Left ventricle myocardium superior (tissue), 1 donor: ENCODE measurements around the gene AFF3. TPM values are rescaled to one million over a fixed set of nuclear protein-coding genes. Genes with fewer than 3 reads are reported as not detected.

Experiments used
- ATAC-seq: fragments of 200-7000 bp; cut with Tn5 transposase; one replicate; pipeline ENCODE4 v1.9.1; 2020; ENCODE audit warnings: mild to moderate bottlenecking, moderate library complexity
- DNase-seq: peaks from one replicate; pipeline ENCODE4 v3.0.0-alpha.2; 2020
- intact Hi-C: fragments of 100-400 bp; cut with micrococcal nuclease; formaldehyde crosslinking; loops from one replicate; pipeline ENCODE4 v1.11.0; 2022
- total RNA-seq: library from RNA; stranded (reverse); fragmentation: NEBNext Ultra II Directional; extraction: Animal tissue kit (Norgen Biotek cat#: 25700); gene quantifications from one replicate; pipeline ENCODE4 v1.2.1, GENCODE V29; 2021
- donor health status: DM: no; HTN: yes; CAD: no; lungs with severe emphysema.

AFF3 gene
- total RNA-seq, 1 donor from 2014 or later = 10.0 TPM

- ATAC-seq (no peak), DNase-seq (no peak)
- intact Hi-C loops = no loop called here
Measured at GRCh38 chr2:99880964-99881294, 261.5 kb downstream of the AFF3 start.

- ATAC-seq = no peak
- intact Hi-C loops = no loop called here
- no peak for DNase-seq
Measured at GRCh38 chr2:99880148-99880963, 262.0 kb downstream of the AFF3 start.

GRCh38 chr2:99879481-99879880 lies 262.9 kb downstream of the AFF3 start:
- DNase-seq (no peak), ATAC-seq (no peak)
- intact Hi-C loops = no loop called here

GRCh38 chr2:99878581-99879350 lies 263.6 kb downstream of the AFF3 start:
- ATAC-seq = no peak
- no peak for DNase-seq
- intact Hi-C loops = no loop called here

DNA sequence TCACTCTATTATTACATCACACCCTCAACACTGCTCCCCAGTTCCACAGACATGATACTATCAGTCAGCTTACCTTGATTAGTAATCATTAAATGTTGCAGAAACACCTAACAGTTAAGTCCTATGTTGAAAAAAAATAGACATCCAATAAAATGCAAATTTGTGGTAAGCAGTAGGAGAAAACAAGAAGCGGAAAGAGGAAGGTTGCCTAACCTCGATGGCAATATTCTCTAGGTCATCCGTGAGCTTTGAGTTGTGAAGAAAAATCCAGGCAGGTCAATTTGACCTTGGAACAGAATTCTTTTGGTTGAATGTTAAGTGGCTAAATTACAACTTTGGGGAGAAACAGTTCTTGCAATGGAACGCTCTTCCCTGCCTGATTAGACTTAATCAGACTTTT lies 264.4 kb downstream of the AFF3 start:
- intact Hi-C loops = no loop called here

DNA sequence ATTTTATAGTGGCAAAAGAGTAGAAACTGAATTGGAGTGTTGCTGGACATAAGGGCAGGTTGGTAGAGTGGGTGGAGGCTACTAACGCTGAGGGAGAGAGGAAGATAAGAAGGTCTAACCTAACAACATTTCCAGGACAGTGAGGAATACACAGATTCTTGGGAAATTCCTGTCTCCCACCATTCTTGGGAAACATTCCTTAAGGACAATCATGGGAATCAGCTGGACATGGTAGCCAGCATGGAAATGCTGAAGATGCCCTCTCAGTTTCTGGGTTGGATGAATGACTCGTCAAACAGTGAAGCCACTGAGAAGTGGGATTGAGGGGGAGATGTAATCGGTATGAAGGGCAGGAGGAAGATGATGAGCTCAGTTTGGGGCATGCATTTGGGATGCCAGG lies 265.4 kb downstream of the AFF3 start:
- DNase-seq (no peak), ATAC-seq (no peak)
- intact Hi-C loops = no loop called here

More for the DNA sequence above, 264.4 kb downstream of the AFF3 start:
- DNase-seq = no peak
- no peak for ATAC-seq

- intact Hi-C loops = no loop called here
- DNase-seq = no peak
- no peak for ATAC-seq
Measured at GRCh38 chr2:99875627-99876201, 266.7 kb downstream of the AFF3 start.

DNA sequence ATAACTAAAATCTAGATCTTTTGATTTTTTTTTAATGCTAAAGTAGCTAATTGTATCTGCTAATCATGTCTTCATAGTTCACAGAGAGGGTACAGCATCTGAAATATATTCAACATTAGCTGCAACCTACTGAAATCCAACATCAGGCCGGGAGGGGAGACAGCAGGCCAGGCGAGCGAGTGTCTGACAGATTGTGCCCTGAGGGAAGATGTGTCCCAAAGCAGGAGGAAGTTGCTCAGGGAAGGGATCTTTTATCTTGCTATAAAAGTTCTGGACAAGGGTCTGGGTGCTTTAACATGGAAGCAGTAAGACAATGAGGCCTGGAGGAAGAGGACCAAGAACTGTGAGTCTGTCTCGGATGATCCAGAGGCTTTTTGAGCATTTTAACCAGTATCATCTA lies 274.1 kb downstream of the AFF3 start:
- no peak for ATAC-seq
- DNase-seq = no peak
- intact Hi-C loops = no loop called here

DNA sequence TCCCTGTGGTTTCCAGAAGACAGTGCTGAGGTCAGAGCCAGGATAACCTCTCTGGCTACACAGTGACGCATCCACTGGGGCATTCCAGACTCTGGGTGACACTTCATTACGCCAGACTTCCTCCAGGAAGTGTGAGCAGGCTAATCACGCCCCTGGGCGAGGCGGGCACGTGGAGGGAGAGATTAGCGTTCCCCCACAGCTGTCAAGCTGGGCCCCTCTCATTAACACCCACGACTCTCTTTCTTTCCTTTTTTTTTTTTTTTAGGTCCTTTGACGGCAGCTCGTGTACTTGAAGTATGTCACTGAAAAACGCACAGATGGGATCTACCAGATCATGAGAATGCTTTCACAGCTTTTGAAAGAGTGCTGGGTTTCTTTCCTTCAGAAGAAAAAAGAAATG lies 274.6 kb downstream of the AFF3 start:
- DNase-seq (no peak), ATAC-seq (no peak)
- intact Hi-C loops = no loop called here

DNA sequence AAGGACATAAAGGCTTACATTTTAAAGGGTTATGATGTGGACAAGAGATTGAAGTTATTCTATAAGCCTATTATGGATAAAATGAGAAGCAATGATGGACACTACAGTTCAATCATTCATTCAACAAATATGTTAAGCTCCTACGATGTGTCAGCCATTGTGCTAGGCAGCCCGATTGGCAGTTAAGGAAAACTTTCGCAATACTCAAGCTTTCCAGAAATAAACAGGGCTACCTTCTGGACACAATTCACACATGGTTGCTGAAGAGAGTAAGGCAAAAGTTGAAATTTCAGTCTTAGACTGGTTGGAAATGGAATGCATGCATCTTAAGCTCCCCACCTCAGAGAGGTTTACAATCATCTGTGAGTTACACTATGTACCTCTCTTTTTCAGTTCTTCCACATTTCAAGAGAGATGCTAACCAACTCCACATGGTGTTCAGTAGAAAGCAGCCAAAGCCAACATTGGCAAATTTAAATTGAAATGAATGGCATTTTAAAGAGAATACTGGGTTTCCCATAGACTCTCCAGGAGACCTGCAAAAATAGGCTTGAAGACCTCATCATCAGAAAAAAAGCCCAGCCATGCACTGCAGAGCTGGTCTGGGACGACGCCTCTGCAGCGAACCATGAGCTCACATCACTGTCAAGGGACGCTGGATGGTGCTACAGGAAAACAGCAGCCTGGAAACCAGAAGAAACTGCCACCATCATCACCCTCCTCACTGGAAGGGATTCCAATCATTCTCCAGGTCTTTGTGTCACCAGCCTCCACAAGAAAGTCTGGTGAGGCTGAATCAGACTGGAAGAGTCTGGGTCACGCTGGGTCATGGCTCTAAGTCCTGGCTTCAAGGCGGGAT lies 276.3 kb downstream of the AFF3 start:
- intact Hi-C loops = no loop called here
- ATAC-seq (no peak), DNase-seq (no peak)

- DNase-seq = no peak
- intact Hi-C loops = no loop called here
- ATAC-seq = peak; percentile 93
Measured at GRCh38 chr2:99864561-99865553, 277.5 kb downstream of the AFF3 start.

DNA sequence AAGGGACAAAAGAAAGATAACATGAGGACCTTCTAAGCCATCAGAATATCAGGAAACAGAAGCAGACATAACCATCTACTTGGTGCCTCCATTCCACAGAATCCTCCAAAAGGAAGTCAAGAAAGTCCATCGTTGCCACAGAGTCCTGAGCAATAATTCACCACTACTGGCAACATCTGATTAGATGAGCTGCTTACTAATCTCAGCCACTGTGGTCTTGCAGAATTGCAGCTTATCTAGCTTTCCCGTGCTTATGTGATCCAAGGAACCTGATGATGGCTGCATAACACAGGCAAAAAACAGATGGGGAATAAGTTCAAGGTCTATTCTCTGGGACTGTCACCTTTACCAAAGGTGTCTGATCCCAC lies 278.5 kb downstream of the AFF3 start:
- intact Hi-C loops = no loop called here
- ATAC-seq = no peak

DNA sequence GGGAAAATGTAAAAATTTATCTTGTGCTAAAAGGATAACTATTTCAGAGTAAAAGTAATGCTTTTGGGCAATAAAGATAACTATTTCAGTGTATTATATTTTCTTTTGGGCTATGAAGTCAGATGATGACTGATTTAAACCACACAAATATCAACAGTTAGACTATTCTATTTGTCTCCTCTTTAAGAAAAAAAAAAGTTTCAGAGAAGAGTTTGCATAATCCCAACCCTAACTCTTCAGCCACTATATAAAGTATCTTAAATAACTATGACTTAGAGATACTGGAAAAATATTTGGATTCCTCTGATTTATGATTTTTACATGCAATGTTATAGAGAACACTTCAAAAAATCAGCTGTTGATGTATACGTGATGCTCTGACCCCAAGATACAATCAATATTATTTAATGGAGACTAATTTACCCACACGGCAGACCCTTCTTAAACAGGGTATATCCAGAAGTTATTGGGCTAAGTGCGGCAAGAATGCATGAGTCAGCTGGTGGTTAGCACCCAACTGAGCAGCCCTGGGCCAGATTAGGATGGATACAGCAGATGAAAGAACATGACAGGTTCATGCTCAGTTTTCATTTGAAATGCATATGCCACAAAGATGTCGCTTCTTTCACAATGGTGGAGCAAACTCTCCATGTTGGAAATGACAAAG lies 279.0 kb downstream of the AFF3 start:
- DNase-seq = no peak
- no peak for ATAC-seq
- intact Hi-C loops = no loop called here

More for the DNA sequence above, 278.5 kb downstream of the AFF3 start:
- DNase-seq = no peak

- intact Hi-C loops = no loop called here
- DNase-seq (no peak), ATAC-seq (no peak)
Measured at GRCh38 chr2:99862566-99862965, 279.8 kb downstream of the AFF3 start.

- ATAC-seq (no peak), DNase-seq (no peak)
- intact Hi-C loops = no loop called here
Measured at GRCh38 chr2:99861376-99861760, 281.0 kb downstream of the AFF3 start.

DNA sequence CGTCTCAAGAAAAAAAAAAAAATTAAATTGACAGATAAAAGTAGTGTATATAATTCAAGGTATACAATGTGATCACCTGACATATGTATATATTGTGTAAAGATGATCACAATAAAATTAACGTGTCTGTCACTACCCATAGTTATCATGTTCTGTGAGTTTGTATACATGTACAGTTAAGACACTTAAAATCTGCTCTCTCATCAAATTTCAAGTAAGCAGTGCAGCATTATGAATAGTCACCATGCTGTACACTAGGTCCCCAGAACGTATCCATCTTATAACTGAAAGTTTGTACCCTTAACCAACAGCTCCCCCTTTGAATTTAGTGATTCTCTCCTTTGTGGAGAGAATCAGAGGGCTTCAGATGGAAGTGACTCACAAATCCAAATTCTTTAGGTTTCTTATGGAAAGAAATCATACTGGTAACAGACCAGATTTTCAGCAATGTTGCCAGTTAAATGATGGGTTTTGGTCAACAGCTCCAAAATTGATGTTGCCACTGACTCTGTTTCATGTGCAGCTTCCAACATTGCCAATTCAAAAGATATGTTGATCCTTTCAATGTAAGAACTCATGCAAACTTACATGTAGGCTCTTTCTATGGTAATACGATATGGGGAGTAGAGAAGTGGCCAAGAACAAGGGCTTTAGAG lies 281.5 kb downstream of the AFF3 start:
- ATAC-seq (no peak), DNase-seq (no peak)
- intact Hi-C loops = no loop called here

DNA sequence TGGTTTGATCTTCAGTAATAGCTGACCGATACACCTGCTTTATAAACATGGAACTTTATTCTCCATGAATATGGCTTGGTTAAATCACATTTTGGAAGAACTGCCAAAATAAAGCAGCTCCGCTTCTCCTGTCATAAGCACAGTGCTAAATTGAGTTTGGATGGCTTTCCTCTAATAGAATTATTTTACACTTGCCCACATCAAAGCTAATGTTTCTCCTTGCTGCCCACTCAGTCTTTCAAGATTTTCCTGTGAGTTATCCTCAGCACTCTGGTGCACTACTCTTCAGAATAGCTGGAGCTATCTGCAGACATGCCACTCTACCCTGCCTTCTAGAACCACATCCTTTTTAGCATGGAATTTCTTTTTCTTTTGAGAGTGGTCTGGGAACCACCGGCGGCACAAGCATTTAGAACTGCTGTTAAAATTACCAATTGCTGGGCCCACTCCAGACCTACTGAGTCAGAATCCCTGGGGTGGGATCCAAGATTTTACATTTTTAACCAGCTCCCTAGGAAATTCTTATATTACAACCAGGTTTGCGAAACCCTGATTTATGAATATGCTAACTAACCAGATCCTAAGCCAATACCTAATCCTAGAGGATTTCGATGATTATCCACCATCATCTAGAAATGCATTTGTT lies 283.3 kb downstream of the AFF3 start:
- ATAC-seq (no peak), DNase-seq (no peak)
- intact Hi-C loops = no loop called here
